ENCODE measurements around the gene TNFSF10.
A peak's percentile ranks its signal among the peaks of the same experiment; 100 is the strongest.

TNFSF10 gene

DNA sequence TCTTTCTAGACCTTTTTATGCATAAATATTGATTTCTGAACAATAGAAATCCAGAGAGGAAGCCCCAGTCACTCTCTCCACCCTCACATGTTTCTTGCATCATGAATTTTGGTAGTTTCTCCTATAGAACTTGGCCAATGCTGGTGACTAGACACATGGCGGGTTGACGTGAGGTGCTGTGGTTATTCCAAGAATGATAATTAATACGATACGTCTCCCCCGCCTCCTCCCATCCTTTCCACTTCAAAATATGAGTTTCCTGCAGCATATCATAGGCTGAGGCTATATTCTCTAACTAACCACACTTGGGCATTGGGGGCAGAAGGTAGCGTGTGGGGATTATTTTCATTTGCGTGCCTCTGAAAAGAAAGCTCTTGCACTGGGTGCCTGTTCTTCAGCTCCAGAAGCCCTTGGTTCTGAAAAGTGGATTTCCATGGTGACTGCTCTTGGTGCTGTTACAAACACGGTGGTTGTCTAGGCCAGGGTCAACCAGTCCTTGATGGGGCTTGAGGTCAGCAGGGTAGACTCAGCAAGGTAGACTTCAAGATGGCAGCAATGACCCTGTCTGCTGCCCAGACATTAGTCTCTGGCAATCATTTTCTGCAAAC lies 5.3 kb downstream of the TNFSF10 start:
- peak in 2 of 3 experiments; percentile 43 to 63 for DNase-seq (ENCODE audit: low read depth in 3 of 3)

GRCh38 chr3:172516318-172517214 lies 6.7 kb downstream of the TNFSF10 start:
- no peak for DNase-seq (ENCODE audit: low read depth in 3 of 3)

GRCh38 chr3:172515130-172515918 lies 7.9 kb downstream of the TNFSF10 start:
- no peak for DNase-seq (ENCODE audit: low read depth in 3 of 3)

- DNase-seq (ENCODE audit: low read depth in 3 of 3), result no peak
Observed at GRCh38 chr3:172514678-172515077, 8.6 kb downstream of the TNFSF10 start.

DNA sequence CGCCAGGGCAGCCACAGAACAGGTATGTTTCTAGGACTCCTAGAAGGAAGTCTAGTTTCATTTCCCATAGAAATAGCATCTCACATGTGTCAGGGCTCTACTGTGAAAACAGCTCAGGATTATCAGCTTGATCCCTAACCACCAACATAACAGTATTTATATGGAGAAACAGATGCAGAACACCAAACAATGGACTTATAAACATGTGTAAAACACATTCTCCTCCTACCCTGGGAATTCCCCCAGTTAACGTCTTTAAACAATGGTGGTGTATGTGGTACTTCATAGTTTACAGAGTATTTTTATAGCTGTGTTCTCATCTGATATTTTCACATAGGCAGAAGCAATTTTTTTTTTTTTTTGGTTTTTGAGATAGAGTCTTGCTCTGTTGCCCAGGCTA lies 9.7 kb downstream of the TNFSF10 start:
- DNase-seq (ENCODE audit: low read depth in 3 of 3), result no peak

DNA sequence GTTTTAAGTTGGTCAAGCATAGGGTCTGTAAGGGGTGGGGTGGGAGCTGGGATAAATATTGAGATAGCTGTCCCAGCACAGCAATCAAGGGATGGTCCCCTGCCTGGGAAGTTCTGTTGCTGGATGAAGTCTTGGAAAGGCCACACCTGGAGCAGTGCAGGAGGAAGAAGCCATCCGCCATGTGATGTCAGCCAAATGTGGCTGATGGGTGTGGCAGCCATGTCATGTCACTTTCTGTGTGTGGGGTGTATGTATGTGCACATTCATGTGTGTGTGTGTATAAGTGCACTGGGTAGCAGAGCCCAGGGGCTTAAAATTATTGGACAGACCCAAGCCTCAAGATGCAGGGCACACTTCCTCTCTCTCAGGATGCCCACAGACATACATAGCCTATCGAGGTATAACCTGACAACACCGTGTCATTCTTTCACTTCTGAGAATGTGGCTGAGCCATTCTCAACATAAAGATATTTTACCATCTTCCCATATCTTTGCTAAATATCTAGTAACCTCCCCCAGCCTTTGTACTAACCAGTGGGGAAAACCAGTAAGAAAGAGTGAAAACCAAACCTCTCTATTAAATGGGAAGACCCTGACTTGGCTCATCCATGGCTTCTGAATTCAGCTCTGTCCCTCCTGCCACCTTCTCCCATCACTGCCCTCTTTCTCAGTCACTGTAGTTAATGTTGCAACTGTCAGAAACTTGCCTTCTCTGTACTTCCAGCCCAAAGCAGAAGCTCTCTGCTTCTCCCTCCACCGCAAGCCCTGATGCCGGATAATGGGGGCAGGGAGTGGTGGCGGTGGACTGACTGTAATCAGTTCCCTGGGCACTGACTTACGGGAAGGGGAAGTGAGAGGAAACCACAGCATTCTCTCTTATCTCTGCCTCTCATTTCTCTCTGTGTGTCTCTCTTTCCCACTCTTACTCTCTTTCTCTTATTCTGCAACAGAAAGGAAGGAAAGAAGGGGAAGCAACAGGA lies 11.2 kb downstream of the TNFSF10 start:
- DNase-seq (ENCODE audit: low read depth in 3 of 3), result peak in 1 of 3 experiments; percentile 74

- no peak for DNase-seq (ENCODE audit: low read depth in 3 of 3)
Observed at GRCh38 chr3:172506094-172506493, 17.1 kb downstream of the TNFSF10 start.

GRCh38 chr3:172501540-172501939 lies 21.7 kb downstream of the TNFSF10 start:
- DNase-seq (ENCODE audit: low read depth in 3 of 3), result no peak

DNA sequence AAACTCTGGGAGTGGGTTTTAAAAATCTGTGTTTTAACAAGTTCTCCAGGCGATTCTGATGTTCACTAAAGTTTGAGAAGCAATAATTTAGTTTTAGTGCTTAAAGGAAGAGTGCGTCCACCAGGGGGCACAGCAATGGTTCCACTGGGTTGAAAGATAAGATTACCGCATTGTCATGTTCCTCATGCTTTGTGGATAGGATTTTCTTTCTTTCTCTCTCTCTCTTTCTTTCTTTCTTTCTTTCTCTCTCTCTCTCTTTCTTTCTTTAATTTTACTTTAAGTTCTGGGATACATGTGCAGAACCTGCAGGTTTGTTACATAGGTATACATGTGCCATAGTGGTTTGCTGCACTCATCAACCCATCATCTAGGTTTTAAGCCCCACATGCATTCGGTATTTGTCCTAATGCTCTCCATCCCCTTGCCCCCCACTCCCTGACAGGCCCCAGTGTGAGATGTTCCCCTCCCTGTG lies 33.0 kb downstream of the TNFSF10 start:
- DNase-seq (ENCODE audit: low read depth in 3 of 3), result peak; percentile 55 to 78 (median 69)

DNA sequence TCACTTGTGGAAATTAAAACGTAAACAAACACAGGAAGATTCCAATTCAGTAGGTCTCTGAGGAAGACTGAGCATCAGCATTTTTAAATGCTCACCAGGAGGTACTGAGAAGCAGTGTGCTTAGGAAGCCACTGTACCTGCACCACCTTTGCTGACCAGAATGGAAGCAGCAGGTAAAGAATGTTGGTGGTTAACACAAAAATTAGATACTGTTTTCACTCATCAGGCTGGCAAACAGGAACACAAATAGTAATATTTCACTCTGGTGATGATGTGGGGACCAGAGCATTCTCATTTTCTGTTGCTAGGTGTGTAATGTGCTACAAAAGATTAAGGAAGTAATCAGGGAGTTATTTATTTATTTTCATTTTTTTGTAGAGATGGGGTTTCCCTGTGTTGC lies 45.1 kb downstream of the TNFSF10 start:
- DNase-seq (ENCODE audit: low read depth in 3 of 3), result no peak

DNA sequence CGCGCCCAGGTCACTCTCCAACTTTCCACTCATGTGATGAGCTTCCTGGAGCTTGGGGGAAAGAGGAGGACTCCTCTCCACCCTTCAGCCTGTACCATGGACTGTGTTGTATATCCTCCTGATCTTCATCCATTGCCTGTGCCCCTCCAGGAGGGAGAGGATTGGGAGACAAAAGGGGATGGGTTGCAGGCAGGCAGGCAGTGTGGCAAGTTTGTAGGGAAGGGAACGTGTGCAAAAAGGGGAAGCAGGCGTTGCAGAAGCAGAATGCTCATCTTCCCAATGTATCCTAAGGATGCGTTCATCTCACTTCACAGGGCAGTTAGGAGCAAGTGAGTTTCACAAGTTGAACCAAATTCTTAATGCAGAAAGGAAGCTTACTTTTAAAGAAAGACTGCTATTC lies 46.9 kb downstream of the TNFSF10 start:
- DNase-seq (ENCODE audit: low read depth in 3 of 3), result no peak

DNA sequence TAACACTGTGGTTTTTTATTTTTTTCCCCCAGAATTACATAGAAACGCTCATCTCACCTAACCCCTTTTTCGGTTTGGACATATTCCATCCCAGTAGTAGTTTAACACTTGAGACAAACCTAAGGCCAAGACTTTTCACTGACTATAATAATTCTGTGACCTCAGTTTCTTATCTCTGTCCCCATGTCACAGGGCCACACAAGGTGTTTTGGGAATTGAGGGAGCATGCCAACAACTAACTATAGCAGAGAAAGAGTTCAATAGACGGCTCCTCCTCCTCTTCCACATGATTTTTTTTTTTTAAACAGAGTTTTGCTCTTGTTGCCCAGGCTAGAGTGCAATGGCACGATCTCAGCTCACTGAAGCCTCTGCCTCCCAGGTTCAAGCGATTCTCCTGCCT lies 47.5 kb downstream of the TNFSF10 start:
- DNase-seq (ENCODE audit: low read depth in 3 of 3), result no peak

DNA sequence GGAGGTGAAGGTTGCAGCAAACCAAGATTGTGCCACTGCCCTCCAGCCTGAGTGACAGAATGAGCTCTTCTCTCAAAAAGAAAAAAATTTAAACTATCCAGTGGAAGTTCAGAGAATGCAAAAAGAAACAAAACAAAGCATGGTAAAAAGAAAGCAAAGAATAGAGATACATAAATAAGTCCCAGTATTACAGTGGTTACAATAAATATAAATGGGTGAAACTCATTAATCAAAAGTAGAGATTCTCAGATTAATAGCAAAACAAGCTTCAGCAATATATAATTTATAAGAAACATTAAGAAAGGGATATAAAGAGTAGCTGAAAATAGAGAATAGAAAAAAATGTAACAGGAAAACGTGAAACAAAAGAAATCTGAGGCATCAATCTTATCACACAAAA lies 51.3 kb downstream of the TNFSF10 start:
- no peak for DNase-seq (ENCODE audit: low read depth in 3 of 3)

GRCh38 chr3:172470588-172470987 lies 52.6 kb downstream of the TNFSF10 start:
- no peak for DNase-seq (ENCODE audit: low read depth in 3 of 3)

GRCh38 chr3:172467170-172467824 lies 55.9 kb downstream of the TNFSF10 start:
- DNase-seq (ENCODE audit: low read depth in 3 of 3), result no peak

- DNase-seq (ENCODE audit: low read depth in 3 of 3), result no peak
Observed at GRCh38 chr3:172466553-172467130, 56.6 kb downstream of the TNFSF10 start.

DNA sequence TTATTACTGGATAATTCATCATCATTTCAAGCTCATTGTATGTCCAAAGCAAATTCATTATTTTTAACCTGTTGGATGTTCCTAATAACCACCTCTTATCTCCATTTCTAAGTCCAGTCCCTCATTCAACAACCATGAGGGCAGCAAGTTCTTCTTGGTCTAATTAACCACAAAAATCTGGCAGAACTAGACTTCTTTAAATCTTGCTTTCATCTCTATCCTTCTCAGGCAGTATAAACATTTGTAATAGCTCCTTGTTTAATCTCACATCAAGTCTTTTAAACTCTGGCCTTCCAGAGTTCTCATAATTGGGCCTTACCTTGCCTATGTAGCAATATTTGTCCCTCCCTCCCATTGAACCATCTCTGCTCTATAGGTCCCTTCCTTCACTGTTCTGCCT lies 57.9 kb downstream of the TNFSF10 start:
- no peak for DNase-seq (ENCODE audit: low read depth in 3 of 3)

GRCh38 chr3:172464306-172464705 lies 58.9 kb downstream of the TNFSF10 start:
- DNase-seq (ENCODE audit: low read depth in 3 of 3), result no peak

- DNase-seq (ENCODE audit: low read depth in 3 of 3), result no peak
Observed at GRCh38 chr3:172461530-172462138, 61.6 kb downstream of the TNFSF10 start.

- DNase-seq (ENCODE audit: low read depth in 3 of 3), result no peak
Observed at GRCh38 chr3:172456404-172456803, 66.8 kb downstream of the TNFSF10 start.

Measured in stimulated activated CD4-positive, alpha-beta T cell treated with anti-CD3 and anti-CD28 coated beads, TNF-alpha, amount 100 ng/mL, for 24 hours (primary cell).